GM21360 (cell line): Measurements from ENCODE around the gene ITCH.
"Not testable (repeated sequence)": the region's sequence is repeated elsewhere in the genome, so short reads cannot be mapped to it uniquely, and the experiment has no call there.

ENCODE experiments used
- ATAC-seq: cut with Tn5 transposase; IDR thresholded peaks from one replicate; pipeline ENCODE4 v1.9.1; 2021; ENCODE audit warnings: mild to moderate bottlenecking, moderate library complexity; ENCODE audit not compliant: unreplicated experiment

The ITCH gene

DNA sequence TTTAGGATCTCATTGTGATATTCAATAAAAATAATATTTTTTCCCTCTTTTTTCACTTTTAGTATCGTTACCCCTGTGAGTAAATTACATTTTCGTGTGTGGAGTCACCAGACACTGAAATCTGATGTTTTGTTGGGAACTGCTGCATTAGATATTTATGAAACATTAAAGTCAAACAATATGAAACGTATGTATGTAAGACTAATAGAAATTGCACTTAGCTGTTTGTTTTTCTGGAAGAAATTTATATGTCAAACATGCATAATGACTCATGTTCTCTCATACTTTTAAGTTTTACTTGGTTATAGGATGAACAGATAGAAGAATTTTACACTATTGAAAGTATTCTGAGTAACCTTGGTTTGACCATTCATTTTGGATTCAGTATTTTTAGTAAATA lies 49.4 kb downstream of the ITCH start:
- ATAC-seq: no peak

DNA sequence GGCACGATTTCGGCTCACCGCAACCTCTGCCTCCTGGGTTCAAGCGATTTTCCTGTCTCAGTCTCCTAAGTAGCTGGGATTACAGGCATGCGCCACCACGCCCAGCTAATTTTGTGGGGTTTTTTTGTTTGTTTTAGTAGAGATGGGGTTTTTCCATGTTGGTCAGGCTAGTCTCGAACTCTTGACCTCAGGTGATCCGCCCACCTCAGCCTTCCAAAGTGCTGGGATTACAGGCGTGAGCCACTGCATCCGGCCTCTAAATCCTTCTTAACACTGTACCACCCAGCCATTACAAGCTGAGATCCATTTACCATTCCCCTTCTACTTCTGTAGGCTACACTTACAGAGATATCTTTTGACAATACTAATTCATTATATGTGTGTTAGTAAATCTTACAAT lies 51.5 kb downstream of the ITCH start:
- not testable (repeated sequence) for ATAC-seq

- no peak for ATAC-seq
These were observed 52.0 kb downstream of the ITCH start for GRCh38 chr20:34415079-34415478.

DNA sequence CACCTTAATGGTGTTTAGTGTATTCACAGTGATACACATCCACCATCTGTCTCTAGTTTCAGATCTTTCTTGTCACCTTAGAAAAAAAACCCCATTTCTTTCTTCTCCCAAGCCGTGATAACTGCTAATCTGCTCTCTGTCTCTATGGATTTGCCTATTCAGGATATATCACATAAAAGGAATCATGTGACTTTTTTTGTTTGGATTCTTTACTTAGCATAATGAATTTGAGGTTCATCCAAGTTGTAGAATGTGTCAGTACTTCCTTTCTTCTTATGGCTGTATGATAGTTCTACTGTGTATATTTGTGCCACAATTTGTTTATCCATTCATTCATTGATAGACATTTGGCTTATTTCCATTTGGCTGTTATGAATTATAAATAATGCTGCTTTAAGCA lies 57.1 kb downstream of the ITCH start:
- ATAC-seq: no peak

- ATAC-seq: no peak
These were observed 57.9 kb downstream of the ITCH start for GRCh38 chr20:34420975-34421374.

- ATAC-seq: no peak
These were observed 58.8 kb downstream of the ITCH start for GRCh38 chr20:34421766-34422466.

DNA sequence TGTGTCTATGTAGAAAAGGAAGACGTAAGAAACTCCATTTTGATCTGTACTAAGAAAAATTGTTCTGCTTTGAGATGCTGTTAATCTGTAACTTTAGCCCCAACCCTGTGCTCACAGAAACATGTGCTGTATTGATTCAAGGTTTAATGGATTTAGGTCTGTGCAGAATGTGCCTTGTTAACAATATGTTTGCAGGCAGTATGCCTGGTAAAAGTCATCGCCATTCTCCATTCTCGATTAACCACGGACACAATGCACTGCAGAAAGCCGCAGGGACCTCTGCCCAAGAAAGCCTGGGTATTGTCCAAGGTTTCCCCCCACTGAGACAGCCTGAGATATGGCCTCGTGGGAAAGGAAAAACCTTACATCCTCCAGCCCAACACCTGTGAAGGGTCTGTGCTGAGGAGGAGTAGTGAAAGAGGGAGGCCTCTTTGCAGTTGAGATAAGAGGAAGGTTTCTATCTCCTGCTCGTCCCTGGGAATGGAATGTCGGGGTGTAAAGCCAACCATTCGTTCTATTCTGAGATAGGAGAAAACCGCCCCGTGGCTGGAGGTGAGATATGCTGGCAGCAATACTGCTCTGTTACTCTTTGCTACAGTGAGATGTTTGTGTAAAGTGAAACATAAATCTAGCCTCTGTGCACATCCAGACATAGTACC lies 62.1 kb downstream of the ITCH start:
- ATAC-seq: not testable (repeated sequence)

DNA sequence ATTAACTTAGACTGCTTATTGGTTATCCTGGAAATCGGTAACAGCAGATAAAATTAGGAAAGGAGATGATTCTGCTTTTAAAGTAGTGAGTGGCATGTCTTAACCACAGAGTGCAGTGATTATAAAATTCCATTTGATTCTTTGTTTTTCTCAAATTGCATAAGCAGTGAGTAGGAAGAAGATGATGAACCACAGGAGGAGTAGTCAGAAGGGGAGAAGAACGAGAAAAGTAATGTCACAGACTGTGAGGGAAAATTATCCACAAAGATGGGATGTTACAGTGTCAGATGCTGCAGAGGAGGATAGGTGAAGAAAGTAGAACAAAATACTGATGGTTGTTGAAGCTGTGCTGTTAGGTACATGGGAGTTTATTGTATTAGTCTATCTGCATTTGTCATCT lies 63.0 kb downstream of the ITCH start:
- no peak for ATAC-seq

DNA sequence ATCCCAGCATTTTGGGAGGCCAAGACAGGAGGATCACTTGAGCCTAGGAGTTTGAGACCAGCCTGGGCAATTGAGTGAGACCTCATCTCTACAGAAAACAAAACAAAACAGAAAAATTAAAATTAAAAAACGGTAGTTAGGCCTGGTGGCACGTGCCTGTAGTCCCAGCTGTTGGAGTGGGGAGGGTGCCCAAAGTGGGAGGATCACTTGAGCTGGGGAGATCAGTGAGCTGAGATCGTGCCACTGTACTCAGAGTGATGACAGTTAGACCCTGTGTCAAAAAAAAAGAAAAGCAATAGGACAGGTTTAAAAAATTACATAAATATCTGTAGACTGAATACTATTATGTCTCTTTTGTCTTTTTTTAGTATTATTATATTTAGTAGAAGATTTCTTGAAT lies 64.3 kb downstream of the ITCH start:
- no peak for ATAC-seq

GRCh38 chr20:34427784-34428183 lies 64.7 kb downstream of the ITCH start:
- ATAC-seq: no peak

- ATAC-seq: no peak
These were observed 68.1 kb downstream of the ITCH start for GRCh38 chr20:34431168-34431567.

DNA sequence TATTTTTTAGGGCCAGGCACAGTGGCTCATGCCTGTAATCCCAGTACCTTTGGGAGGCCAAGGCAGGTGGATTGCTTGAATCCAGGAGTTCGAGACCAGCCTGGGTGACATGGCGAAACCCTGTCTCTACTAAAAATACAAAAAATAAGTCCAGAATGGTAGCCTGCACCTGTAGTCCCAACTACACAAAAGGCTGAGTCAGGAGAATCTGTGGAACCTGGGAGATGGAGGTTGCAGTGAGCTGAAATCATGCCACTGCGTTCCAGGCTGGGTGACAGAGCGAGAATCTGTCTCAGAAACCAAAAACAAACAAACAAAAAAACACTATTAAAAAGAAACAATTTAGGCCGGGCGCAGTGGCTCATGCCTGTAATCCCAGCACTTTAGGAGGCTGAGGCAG lies 69.6 kb downstream of the ITCH start:
- ATAC-seq: not testable (repeated sequence)

DNA sequence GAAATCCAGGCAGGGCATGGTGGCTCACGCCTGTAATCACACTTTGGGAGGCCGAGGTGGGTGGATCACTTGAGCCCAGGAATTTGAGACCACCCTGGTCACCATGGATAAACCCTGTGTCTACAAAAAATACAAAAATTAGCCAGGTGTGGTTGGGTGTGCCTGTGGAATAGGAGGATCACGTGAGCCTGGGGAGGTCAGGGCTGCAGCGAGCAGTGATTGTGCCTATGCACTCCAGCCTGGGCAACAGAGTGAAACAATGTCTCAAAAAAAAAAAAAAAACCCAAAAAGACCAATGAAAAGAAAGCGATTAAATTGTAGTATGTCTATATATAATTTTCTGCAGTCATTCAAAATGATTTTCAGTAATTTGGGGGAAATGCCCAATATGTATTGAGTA lies 70.3 kb downstream of the ITCH start:
- ATAC-seq: no peak

DNA sequence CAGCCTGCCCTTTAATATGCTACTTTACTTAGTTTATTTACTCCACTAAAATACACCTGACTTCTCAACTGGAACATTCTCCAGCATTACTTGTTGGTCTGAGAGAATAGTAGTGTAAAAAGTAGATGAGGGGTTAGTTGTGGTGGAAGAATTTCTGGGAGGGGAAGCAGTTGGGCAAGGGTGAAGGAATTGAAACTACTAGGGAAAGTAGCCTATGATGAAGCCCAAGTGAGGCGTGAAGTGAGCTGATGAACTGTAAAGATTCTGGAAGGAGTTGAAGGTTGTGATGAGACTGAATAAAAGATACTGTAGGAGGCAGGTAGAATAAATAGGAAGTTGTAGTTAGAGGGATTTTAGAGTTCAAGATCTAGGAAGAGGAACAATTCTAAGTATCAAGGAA lies 72.5 kb downstream of the ITCH start:
- no peak for ATAC-seq

DNA sequence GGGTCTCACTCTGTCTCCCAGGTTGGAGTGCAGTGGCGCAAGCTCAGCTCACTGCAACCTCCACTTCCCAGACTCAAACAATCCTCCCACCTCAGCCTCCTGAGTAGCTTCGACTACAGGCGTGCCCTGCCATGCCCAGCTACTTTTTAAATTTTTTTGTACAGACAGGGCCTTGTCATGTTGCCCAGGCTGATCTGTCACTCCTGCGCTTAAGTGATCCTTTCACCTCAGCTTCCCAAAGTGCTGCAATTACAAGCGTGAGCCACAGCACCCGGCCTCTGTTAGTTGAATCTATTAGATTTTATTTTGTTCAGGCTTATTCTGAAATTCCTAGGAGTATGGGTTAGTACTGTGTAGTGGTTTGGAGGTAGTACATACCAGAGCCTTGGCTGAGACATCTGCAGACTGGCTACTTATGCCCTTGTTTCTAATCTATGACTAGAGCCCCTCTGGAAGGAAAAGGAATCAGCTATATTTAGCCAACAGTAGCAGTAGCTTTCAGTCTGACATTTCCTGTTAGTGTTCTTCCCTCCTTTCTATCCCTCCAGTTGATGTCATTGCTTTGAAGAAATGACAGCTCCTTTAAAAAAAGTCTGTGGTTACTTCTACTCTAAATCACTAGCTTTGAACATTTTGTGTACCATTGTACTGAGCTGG lies 74.4 kb downstream of the ITCH start:
- no peak for ATAC-seq

- no peak for ATAC-seq
These were observed 76.1 kb downstream of the ITCH start for GRCh38 chr20:34439168-34439567.

- ATAC-seq: not testable (repeated sequence)
These were observed 78.3 kb downstream of the ITCH start for GRCh38 chr20:34441423-34441822.

DNA sequence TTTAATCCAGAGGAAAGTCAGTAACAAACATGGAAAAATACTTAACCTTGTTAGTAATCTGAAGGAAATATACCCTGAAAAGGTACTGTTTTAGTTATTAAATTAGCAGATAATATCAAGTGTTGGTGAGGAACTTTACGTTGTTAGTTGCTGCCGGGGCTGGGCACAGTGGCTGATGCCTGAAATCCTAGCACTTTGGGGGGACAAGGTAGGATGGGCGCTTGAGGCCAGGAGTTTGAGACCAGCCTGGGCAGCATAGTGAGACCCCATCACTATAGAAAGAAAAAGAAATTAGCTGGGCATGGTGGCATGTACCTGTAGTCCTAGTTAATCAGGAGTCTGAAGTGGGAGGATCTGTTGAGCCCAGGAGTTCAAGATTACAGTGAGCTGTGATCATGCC lies 80.5 kb downstream of the ITCH start:
- ATAC-seq: no peak

GRCh38 chr20:34445177-34446065 lies 82.3 kb downstream of the ITCH start:
- ATAC-seq: no peak

GRCh38 chr20:34448517-34448916 lies 85.4 kb downstream of the ITCH start:
- no peak for ATAC-seq
